C4-2B (cell line): ENCODE measurements around the gene ADARB2.

Source experiments
- H3K27ac ChIP-seq: fragments of 450-650 bp; 2 replicates; pipeline ENCODE4 v1.5.1; 2017
- CTCF ChIP-seq: fragments of 450-650 bp; conservative IDR thresholded peaks from 2 replicates; pipeline ENCODE4 v1.5.1; 2017; ENCODE audit warnings: mild to moderate bottlenecking
- ZFX ChIP-seq: fragments of 450-650 bp; IDR thresholded peaks from 2 replicates; pipeline ENCODE4 v1.6.1; 2017

Gene ADARB2

GRCh38 chr10:1574719-1575118 lies 162.6 kb downstream of the ADARB2 start:
- H3K27ac ChIP-seq: no peak overlapping the region
- TF ChIP-seq CTCF (no peak), ZFX (no peak)

DNA sequence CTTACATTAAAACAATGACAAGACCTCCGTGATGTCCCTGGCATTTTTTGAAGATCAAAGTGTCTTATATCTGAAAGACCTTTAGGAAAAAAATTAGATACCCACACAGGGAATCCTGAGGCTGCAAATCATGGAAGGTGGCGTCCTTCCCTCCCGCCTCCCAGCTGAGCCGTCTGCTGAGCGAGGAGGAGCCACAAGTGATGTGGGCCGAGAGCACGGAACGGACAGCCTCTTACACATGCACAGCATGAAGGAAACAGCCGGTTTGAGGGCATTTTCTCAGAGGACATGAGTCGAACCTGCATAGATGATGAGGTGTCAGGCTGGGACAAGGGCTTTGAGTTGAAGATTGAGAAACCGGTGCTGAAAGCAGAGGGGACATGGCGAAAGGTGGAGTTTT lies 163.3 kb downstream of the ADARB2 start:
- no peak for TF ChIP-seq CTCF
- no peak for TF ChIP-seq ZFX

GRCh38 chr10:1573334-1573969 lies 163.9 kb downstream of the ADARB2 start:
- no peak overlapping the region for H3K27ac ChIP-seq
- TF ChIP-seq CTCF (no peak), ZFX (no peak)

More for the DNA sequence above, 163.3 kb downstream of the ADARB2 start:
- no peak overlapping the region for H3K27ac ChIP-seq

- no peak overlapping the region for H3K27ac ChIP-seq
- no peak for TF ChIP-seq CTCF
- no peak for TF ChIP-seq ZFX
Measured at GRCh38 chr10:1572519-1573333, 164.6 kb downstream of the ADARB2 start.

GRCh38 chr10:1571587-1572237 lies 165.6 kb downstream of the ADARB2 start:
- no peak for TF ChIP-seq CTCF
- no peak for TF ChIP-seq ZFX

GRCh38 chr10:1570416-1571051 lies 166.8 kb downstream of the ADARB2 start:
- TF ChIP-seq CTCF (no peak), ZFX (no peak)
- no peak overlapping the region for H3K27ac ChIP-seq

More at GRCh38 chr10:1571587-1572237, 165.6 kb downstream of the ADARB2 start:
- no peak overlapping the region for H3K27ac ChIP-seq

GRCh38 chr10:1569208-1569607 lies 168.1 kb downstream of the ADARB2 start:
- TF ChIP-seq ZFX: no peak

More at GRCh38 chr10:1569208-1569607, 168.1 kb downstream of the ADARB2 start:
- H3K27ac ChIP-seq: no peak overlapping the region
